CD4-positive, alpha-beta memory T cell (primary cell): ENCODE data around the gene BABAM1. TPM values are rescaled to one million over a fixed set of nuclear protein-coding genes. Genes with fewer than 3 reads are reported as not detected.

Experiments used
- CTCF ChIA-PET: fragments of 350-600 bp; sonication (Branson Sonifier 250); formaldehyde crosslinking; loops from one replicate; lab custom pipeline; 2021; ENCODE audit warnings: inconsistent platforms; ENCODE audit not compliant: partially characterized antibody; lab: Charles Lee
- POLR2A ChIA-PET: fragments of 350-600 bp; sonication (Branson Sonifier 250); formaldehyde crosslinking; loops from one replicate; lab custom pipeline; 2021; ENCODE audit not compliant: partially characterized antibody; lab: Charles Lee
- DNase-seq, 5 donors: peaks; one replicate each; pipeline versions ENCODE4 v3.0.0 to v3.0.0-alpha.2; 2020 to 2022; ENCODE audit warnings: mixed read lengths in 1 of 5
- H3K27ac ChIP-seq: one replicate; pipeline ENCODE4 v1.7.0; 2013; ENCODE audit warnings: low read depth, low read length
- H3K27me3 ChIP-seq: 2 replicates; pipeline ENCODE4 v1.7.0; 2013; ENCODE audit warnings: mild to moderate bottlenecking, low read length, moderate library complexity; ENCODE audit not compliant: insufficient read depth
- H3K36me3 ChIP-seq: 2 replicates; pipeline ENCODE4 v1.7.0; 2013; ENCODE audit warnings: mild to moderate bottlenecking, low read length, moderate library complexity; ENCODE audit not compliant: insufficient read depth
- H3K4me1 ChIP-seq: 2 replicates; pipeline ENCODE4 v1.7.0; 2013; ENCODE audit warnings: mild to moderate bottlenecking, low read length, moderate library complexity; ENCODE audit not compliant: insufficient read depth
- H3K4me3 ChIP-seq, 2 donors: one replicate each; pipeline ENCODE4 v1.7.0; 2013; ENCODE audit warnings: low read length in 2 of 2, mild to moderate bottlenecking in 1 of 2
- H3K9me3 ChIP-seq, 2 donors: one replicate each; pipeline ENCODE4 v1.7.0; 2013; ENCODE audit warnings: low read length in 2 of 2, control low read depth in 1 of 2; ENCODE audit not compliant: control insufficient read depth in 1 of 2
- H3K27ac Mint-ChIP-seq, 7 donors: one replicate each; pipeline ENCODE4 v1.8.0; 2020 to 2021; ENCODE audit warnings: mixed read lengths in 7 of 7, mild to moderate bottlenecking in 6 of 7, inconsistent platforms in 3 of 7, moderate library complexity in 3 of 7
- H3K27me3 Mint-ChIP-seq, 2 donors: one replicate each; pipeline ENCODE4 v1.8.0; 2020 to 2021; ENCODE audit warnings: mixed read lengths in 2 of 2
- H3K36me3 Mint-ChIP-seq, 2 donors: one replicate each; pipeline ENCODE4 v1.8.0; 2020 to 2021; ENCODE audit warnings: mixed read lengths in 2 of 2, inconsistent platforms in 1 of 2, mild to moderate bottlenecking in 1 of 2
- H3K4me1 Mint-ChIP-seq, 4 donors: one replicate each; pipeline ENCODE4 v1.8.0; 2020 to 2021; ENCODE audit warnings: mixed read lengths in 4 of 4, mild to moderate bottlenecking in 1 of 4
- H3K4me3 Mint-ChIP-seq, 8 donors: one replicate each; pipeline ENCODE4 v1.8.0; 2020 to 2021; ENCODE audit warnings: mixed read lengths in 8 of 8, mild to moderate bottlenecking in 7 of 8, moderate library complexity in 6 of 8, inconsistent platforms in 3 of 8
- H3K9me3 Mint-ChIP-seq, 8 donors: one replicate each; pipeline ENCODE4 v1.8.0; 2020 to 2021; ENCODE audit warnings: mixed read lengths in 8 of 8, mild to moderate bottlenecking in 5 of 8, inconsistent platforms in 3 of 8, moderate library complexity in 1 of 8
- intact Hi-C: fragments of 100-400 bp; cut with micrococcal nuclease; formaldehyde crosslinking; loops from one replicate; pipeline ENCODE4 v1.15.1; 2023
- polyA plus RNA-seq, 2 donors: library from polyadenylated mRNA; unstranded; fragments of 300-500 nt; fragmentation: Illumina TruSeq; gene quantifications; one replicate each; pipeline ENCODE4 v1.2.3, GENCODE V29; 2021
- total RNA-seq, 2 experiments: library from RNA; stranded (reverse); gene quantifications; one replicate each; pipeline ENCODE4 v1.2.3, GENCODE V29; 2021

BABAM1 gene
- total and polyA plus RNA-seq, 4 experiments from 2014 or later: 92.0 to 171 (median 107) TPM

DNA sequence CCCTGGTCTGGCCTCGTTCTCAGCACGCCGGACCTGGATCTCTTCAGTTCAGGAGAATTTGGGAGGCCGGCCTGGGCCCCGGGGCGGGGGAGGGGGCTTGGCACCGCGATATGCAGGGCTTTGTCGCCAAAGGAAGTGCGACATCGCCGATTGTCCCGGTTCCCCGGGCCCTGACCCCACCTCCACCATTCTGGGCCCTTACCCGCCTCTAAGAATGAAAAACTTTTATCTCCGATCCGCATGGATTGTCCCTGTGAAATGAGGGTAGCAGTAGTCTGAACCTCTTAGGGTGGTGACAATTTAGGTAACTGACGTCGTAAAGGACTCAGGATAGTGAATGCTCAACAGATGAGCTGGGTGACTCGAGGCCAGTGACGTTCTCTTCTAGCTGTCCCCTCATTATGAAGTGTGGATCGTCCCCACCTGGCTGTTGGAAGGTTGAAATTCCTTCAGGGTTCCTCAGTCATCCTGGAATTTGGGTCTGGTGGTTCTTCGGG, 42.8 kb downstream of the BABAM1 start:
- no peaks in the 10 kb centered on the region for H3K27me3 Mint-ChIP-seq
- H3K4me3 Mint-ChIP-seq: peak overlapping the region; percentile 95 to 99 (median 97)
- peaks cover 3 to 14% of the 10 kb centered on the region in 2 donors for H3K36me3 Mint-ChIP-seq
- Histone ChIP-seq H3K27me3 (no peaks in the 10 kb centered on the region), H3K4me1 (peaks cover 45% of the 10 kb centered on the region), H3K27ac (peak overlapping the region; percentile 82), H3K36me3 (peaks cover 22% of the 10 kb centered on the region), H3K4me3 (peak overlapping the region; percentile 81 to 82), H3K9me3 (no peaks in the 10 kb centered on the region)
- peak in 1 of 5 donors; percentile 44 for DNase-seq
- ChIA-PET CTCF (interaction anchor here (1.5 to 2.0 kb wide), 2 partner anchors 50 to 156 kb away, joined by 4 to 5 read pairs; no protein-coding TSS in a partner anchor), POLR2A (interaction anchor here (0.8 to 3.7 kb wide), 10 partner anchors 12 to 235 kb away, joined by 3 to 54 read pairs (median 7); partner anchors contain the start of genes ANO8, BABAM1, HAUS8 and MVB12A)
- intact Hi-C loops: loop anchor here (1.0 to 5.0 kb wide), 4 partner anchors 27 to 97 kb away; partner anchors contain the start of genes BABAM1, BST2, GTPBP3 and OCEL1
- peaks cover 23 to 59% (median 40%) of the 10 kb centered on the region in 4 donors for H3K4me1 Mint-ChIP-seq
- no peaks in the 10 kb centered on the region for H3K9me3 Mint-ChIP-seq
- peak overlapping the region; percentile 78 to 97 (median 97) for H3K27ac Mint-ChIP-seq

DNA sequence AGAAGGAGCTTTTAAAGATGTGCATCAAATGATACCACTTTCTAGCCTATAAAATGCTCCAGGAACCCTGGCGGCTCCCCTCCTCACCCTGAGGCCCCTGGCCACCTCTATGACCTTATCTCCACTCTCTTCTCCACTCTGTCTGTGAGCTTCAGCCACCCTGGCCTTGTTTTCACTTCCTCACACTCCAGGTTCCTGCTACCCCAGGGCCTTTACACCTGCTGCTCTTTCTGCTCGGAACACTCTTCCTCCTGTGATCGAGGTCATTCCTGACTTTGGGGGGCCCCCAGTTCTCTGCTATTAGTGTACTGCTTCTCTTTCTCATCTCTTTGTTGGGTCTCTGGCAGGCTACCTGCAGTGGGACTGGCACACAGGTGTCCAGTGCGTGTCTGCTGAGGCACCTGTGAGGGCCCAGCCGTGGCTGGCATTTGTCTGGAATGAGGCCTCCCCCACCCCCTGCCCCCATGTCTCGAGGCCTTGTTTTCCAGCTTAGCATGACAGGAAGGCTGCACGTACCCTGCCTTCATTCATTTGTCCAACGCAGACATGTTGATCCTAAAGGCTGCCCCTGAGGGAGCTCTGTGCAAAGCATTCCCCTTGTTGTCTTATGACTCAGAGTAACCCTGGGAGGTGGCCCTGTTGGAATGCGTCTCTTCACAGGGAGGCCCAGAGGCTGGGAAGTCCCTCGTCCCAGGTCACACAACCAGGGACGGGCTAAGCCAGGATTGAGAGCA, 44.4 kb downstream of the BABAM1 start:
- Histone ChIP-seq H3K36me3 (peaks cover 29% of the 10 kb centered on the region), H3K9me3 (no peaks in the 10 kb centered on the region), H3K27me3 (no peaks in the 10 kb centered on the region), H3K4me1 (peaks cover 33% of the 10 kb centered on the region), H3K4me3 (no peak overlapping the region), H3K27ac (no peak overlapping the region)
- no peaks in the 10 kb centered on the region for H3K27me3 Mint-ChIP-seq
- peaks cover 20 to 51% (median 31%) of the 10 kb centered on the region in 4 donors for H3K4me1 Mint-ChIP-seq
- intact Hi-C loops: no loop called here
- H3K27ac Mint-ChIP-seq: peak overlapping the region in 5 of 7 donors; percentile 27 to 90 (median 64)
- DNase-seq: peak in 1 of 5 donors; percentile 18
- peaks cover 11 to 21% of the 10 kb centered on the region in 2 donors for H3K36me3 Mint-ChIP-seq
- peak overlapping the region in 6 of 8 donors; percentile 40 to 95 (median 64) for H3K4me3 Mint-ChIP-seq
- ChIA-PET CTCF (interaction anchor here (0.6 to 1.2 kb wide), 2 partner anchors 12 to 74 kb away, joined by 3 to 4 read pairs; no protein-coding TSS in a partner anchor), POLR2A (interaction anchor here (1.2 kb wide), 1 partner anchor 12 kb away, joined by 3 read pairs; no protein-coding TSS in a partner anchor)
- no peaks in the 10 kb centered on the region for H3K9me3 Mint-ChIP-seq

DNA sequence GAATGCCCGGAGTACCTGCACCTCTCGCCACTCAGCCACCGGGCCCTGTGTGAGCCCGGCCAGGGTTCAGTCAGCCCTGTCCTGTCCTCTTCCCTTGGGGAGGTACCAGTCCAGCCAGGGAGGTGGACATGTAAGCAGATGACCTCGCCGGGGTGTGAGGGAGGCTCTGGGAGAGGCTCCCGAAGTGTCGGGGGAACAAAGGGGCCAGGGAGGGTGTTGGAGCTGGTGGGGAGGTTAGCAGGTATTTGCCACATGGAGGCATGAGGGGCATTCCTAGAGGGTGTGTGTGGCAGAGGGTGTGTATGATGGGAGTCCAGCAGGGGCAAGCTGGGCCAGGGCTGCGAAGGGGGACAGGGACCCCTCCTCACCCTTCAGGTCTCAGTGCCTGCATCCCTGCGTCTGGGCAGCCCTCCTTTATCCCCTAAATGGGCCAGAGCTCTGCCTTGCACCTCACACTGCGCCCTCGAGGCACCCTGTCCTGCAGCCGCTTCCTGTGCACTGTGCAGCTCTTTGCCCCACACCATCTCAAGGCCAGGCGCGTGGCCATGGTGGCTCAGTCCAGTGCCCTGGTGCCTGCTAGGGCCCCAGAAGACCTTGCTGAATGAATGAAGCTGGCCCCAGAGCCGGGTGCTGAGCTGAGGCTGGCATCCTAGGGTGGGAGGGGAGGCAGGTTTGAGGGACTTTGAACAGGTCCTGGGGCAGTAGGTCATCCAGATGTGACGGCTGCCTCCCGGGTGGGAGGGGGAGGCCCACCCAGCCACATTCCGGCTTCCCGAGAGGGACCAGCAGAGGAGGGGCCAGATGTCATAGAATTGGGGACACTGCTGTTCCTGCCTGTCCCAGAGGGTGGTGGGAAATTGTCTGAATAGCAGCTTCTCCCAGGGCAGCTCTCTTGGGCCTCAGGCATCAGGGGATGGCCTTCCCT, 45.2 kb downstream of the BABAM1 start:
- H3K27me3 Mint-ChIP-seq: no peaks in the 10 kb centered on the region
- POLR2A ChIA-PET: interaction anchor here (1.1 to 1.5 kb wide), 3 partner anchors 12 to 15 kb away, joined by 3 to 5 read pairs (median 3); no protein-coding TSS in a partner anchor
- CTCF ChIA-PET: interaction anchor here (1.2 kb wide), 1 partner anchor 74 kb away, joined by 4 read pairs; no protein-coding TSS in a partner anchor
- Histone ChIP-seq H3K4me3 (no peak overlapping the region), H3K27me3 (no peaks in the 10 kb centered on the region), H3K36me3 (peaks cover 29% of the 10 kb centered on the region), H3K27ac (no peak overlapping the region), H3K9me3 (no peaks in the 10 kb centered on the region), H3K4me1 (peaks cover 30% of the 10 kb centered on the region)
- no peaks in the 10 kb centered on the region for H3K9me3 Mint-ChIP-seq
- intact Hi-C loops: no loop called here
- peaks cover 20 to 46% (median 30%) of the 10 kb centered on the region in 4 donors for H3K4me1 Mint-ChIP-seq
- DNase-seq: peak in 1 of 5 donors; percentile 30
- H3K4me3 Mint-ChIP-seq: no peak overlapping the region
- H3K36me3 Mint-ChIP-seq: peaks cover 11 to 24% of the 10 kb centered on the region in 2 donors
- H3K27ac Mint-ChIP-seq: no peak overlapping the region

DNA sequence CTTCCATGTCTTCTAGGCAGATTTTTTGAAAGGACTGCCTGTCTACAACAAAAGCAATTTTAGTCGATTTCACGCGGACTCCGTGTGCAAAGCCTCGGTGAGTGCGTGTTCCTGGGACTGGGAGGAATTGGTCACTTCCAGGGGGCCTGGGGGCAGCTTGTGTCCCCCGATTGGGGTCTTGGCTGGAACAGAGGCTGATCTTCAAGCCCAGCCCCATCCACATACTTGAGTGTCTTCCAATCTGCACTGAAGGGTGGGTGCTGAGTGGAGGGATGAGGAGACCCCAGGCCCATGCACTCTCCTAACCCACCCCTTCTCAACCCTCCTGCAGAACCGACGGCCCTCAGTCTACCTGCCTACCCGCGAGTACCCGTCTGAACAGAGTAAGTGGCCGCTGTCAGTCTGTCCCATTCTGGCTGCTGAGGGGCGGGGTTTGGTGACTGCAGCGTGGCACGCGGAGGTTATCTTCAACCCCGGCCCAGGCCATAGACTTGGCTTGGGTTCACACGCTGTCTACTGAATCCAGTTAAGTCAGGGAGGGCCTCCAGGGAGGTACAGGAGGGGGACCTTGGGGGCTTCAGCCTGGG, 46.9 kb downstream of the BABAM1 start:
- POLR2A ChIA-PET: no interaction called here
- H3K4me3 ChIP-seq: no peak overlapping the region
- H3K9me3 ChIP-seq: no peaks in the 10 kb centered on the region
- H3K36me3 ChIP-seq: peaks cover 29% of the 10 kb centered on the region
- H3K27ac ChIP-seq: no peak overlapping the region
- no peaks in the 10 kb centered on the region for H3K9me3 Mint-ChIP-seq
- H3K4me1 ChIP-seq: peaks cover 24% of the 10 kb centered on the region
- no peak overlapping the region for H3K4me3 Mint-ChIP-seq
- peak overlapping the region in 1 of 7 donors; percentile 8 for H3K27ac Mint-ChIP-seq
- H3K36me3 Mint-ChIP-seq: peaks cover 11 to 24% of the 10 kb centered on the region in 2 donors
- CTCF ChIA-PET: no interaction called here
- peaks cover 15 to 36% (median 22%) of the 10 kb centered on the region in 4 donors for H3K4me1 Mint-ChIP-seq
- no peaks in the 10 kb centered on the region for H3K27me3 ChIP-seq
- DNase-seq: peak in 1 of 5 donors; percentile 30
- H3K27me3 Mint-ChIP-seq: no peaks in the 10 kb centered on the region
- intact Hi-C loops: no loop called here

GRCh38 chr19:17318966-17319365, 51.7 kb downstream of the BABAM1 start:
- ChIA-PET CTCF (no interaction called here), POLR2A (interaction anchor here (0.8 kb wide), 1 partner anchor 10 kb away, joined by 3 read pairs; no protein-coding TSS in a partner anchor)
- no peak for DNase-seq
- Histone ChIP-seq H3K9me3 (no peaks in the 10 kb centered on the region), H3K27me3 (no peaks in the 10 kb centered on the region), H3K4me3 (no peak overlapping the region), H3K4me1 (peaks cover 3% of the 10 kb centered on the region), H3K27ac (no peak overlapping the region), H3K36me3 (peaks cover 33% of the 10 kb centered on the region)
- Mint-ChIP-seq H3K36me3 (peaks cover 17 to 31% of the 10 kb centered on the region in 2 donors), H3K27me3 (no peaks in the 10 kb centered on the region), H3K4me1 (peaks cover 0 to 17% (median 4%) of the 10 kb centered on the region in 4 donors), H3K4me3 (no peak overlapping the region), H3K27ac (no peak overlapping the region), H3K9me3 (no peaks in the 10 kb centered on the region)
- intact Hi-C loops: no loop called here

DNA sequence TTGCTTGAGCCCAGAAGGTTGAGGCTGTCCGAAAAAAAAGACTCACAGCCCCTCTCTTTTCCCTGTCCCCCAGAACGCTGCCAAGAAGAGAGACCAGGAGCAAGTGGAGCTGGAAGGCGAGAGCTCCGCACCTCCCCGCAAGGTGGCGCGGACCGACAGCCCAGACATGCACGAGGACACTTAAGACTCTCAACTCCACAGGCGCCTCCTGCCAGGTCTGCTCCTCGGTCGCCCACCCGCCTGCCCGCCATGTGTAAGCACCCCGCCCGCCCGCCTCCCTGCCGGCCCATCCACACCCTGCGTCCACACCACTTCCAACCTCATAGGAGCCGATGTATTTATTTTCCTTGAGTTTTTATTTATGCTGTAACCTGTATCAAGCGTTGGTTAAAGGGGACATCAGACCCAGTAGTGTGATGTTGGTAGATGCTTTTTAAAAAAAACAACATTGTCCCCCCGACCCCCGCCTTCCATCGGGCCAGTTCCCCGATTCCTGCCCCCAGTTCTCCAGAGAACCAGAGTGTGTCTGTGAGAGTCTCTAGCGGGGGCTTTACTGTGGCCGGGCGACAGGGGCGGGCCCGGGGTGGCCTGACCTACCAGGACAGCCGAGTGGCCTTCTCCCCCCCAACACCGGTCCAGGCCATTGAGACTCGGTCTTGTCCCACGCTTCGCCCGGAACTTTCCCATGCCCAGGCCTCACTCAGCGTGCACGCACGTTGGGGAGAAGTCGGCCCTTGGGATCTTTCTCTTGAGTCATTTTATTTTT, 52.4 kb downstream of the BABAM1 start:
- H3K9me3 ChIP-seq: no peaks in the 10 kb centered on the region
- Mint-ChIP-seq H3K4me1 (peaks cover 0 to 17% (median 4%) of the 10 kb centered on the region in 4 donors), H3K9me3 (no peaks in the 10 kb centered on the region), H3K36me3 (peaks cover 17 to 30% of the 10 kb centered on the region in 2 donors), H3K27me3 (no peaks in the 10 kb centered on the region), H3K4me3 (no peak overlapping the region), H3K27ac (no peak overlapping the region)
- no peaks in the 10 kb centered on the region for H3K27me3 ChIP-seq
- CTCF ChIA-PET: no interaction called here
- DNase-seq: no peak
- peaks cover 3% of the 10 kb centered on the region for H3K4me1 ChIP-seq
- no peak overlapping the region for H3K27ac ChIP-seq
- intact Hi-C loops: no loop called here
- H3K36me3 ChIP-seq: peaks cover 26% of the 10 kb centered on the region
- H3K4me3 ChIP-seq: no peak overlapping the region
- POLR2A ChIA-PET: no interaction called here
